ENCODE data around the gene BCL6.

The BCL6 gene

GRCh38 chr3:187758318-187758955 is 13.2 kb upstream of the BCL6 start:
- no peak for DNase-seq

DNA sequence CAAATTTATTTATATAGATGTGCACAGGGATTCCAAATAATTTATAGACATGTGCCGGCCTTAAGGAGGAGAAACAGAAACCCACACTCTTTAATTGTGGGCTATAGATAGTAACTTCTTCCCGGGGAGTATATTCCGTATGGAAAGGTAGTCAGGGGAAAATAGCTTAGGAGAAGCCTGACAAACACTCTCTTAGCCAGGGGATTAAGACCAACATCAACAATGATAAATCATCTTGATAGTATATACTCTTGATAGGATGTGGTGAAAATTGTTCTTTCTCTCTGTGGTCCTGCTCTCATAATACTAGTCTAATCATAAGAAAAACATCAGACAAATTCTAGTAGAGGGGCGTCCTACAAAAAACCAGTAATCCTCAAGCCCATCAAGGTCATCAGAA is 8.2 kb upstream of the BCL6 start:
- no peak for DNase-seq

DNA sequence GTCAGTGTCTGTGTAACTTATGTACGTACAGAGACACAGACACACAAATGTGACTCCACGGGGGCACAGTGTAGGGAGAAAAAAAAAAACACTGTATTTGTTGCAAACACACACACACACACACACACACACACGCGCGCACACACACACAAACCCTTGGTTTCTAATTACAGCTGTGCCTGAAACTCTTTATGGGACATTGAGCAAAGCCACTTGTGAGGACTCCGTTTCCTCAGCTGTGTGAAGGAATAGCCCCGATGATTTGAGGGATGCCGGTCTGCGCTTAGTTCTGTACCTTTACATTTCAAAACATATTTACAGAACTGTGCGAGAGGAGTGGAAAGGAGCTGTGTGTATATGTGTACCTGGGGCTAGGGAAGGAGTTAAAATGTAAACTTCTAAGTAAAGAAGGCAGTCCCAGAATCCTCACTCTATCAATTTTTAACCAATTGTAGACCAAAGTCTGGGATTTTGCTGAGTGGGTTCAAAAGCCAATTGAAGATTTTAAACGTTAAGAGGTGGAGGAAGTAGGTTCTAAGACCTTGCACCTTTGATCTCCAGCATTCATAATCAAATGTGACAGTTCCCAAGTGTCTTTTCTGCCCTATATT is 5.3 kb upstream of the BCL6 start:
- DNase-seq = no peak

DNA sequence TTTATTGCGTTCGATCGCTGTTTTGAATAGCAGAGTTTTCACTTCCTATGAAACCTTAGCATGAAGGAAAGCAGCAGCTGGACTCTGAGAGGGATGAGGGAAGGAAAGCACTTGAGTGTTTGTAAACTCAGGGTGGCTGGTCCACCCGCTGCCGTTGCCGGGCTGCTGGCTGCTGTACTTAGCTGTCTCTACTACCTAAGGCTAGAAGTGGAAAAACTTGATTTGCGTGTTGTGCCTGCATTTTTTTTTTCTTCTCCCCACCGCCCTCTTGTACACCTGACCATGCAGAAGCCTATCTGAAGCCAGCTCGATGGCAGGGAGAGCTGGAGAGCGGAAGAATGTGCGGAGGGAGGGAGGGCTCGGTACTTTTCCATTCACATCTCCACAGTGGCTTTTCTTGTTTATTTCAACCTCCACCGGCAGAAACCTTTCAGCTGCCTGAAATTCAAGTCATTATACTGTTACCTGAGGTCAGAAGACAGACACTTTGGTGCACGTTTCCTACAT is 4.8 kb upstream of the BCL6 start:
- no peak for DNase-seq

- peak; percentile 87 for DNase-seq
Observed at GRCh38 chr3:187748050-187748481, 2.8 kb upstream of the BCL6 start.

- no peak for DNase-seq
Observed at GRCh38 chr3:187747506-187747905, 2.2 kb upstream of the BCL6 start.

GRCh38 chr3:187746442-187747281 is 1.4 kb upstream of the BCL6 start:
- DNase-seq = no peak

DNA sequence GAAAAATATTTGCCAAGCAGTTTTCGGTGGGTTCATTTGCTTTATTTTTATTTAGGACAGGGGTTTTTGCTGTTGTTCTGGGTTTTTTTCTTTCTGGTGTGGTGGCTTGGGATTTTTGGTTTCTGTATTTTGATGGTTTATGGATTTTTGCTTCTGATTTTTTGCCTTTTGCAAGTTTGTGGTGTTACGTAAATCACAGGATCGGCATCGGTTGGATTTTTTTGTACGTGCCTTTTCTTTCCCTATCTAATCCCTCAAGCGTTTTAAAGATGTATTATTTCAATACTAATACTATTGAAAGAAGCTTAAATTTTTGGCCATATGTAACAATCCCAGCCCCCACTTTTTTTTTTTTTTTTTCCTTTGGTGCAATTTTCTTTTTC is 782 bp upstream of the BCL6 start:
- no peak for DNase-seq

DNA sequence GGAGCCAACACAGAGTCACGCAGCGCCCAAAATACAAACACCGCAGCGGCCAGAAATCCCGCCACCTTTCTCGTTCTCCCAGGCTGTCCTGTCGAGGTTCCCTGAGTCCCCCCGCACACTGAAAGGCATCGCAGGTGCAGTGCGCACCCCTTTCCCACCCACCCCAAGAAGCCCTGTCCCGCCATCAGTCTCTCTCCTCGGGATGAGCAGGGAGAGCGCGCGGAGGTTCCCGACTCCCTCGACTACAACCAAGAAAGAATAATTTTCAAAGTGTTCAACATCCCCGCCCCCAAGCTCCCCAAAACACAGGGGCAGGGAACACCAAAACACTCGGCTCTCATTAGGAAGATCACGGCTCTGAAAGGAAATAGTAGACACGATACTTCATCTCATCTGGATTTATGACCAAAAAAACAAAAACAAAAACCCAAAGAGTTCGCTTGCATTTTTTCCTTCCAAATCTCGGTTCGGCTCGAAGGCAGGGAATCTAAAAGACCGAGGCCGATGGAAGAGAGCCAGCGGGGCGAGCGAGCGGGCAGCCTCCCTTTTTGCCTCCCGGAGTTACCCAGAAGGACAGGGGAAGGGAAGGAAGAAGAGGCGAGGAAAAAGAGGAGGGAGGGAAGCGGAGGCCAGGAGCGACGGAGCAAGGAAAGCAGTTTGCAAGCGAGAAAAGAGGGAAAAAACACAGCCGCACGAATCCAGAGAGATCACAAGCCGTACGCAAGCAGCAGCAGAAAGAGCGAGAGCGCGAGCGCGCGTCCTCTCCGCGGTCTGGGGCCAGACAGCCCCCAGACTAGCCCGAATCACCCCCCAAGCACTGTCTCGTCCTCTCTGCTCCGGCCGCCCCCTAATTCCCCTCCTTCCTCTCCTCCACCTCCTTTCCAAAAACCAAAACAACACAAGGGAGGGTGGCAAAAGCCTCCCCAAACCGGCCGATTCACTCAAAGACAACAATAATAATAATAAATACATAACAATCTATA is 808 bp downstream of the BCL6 start:
- DNase-seq = peak; percentile 81

DNA sequence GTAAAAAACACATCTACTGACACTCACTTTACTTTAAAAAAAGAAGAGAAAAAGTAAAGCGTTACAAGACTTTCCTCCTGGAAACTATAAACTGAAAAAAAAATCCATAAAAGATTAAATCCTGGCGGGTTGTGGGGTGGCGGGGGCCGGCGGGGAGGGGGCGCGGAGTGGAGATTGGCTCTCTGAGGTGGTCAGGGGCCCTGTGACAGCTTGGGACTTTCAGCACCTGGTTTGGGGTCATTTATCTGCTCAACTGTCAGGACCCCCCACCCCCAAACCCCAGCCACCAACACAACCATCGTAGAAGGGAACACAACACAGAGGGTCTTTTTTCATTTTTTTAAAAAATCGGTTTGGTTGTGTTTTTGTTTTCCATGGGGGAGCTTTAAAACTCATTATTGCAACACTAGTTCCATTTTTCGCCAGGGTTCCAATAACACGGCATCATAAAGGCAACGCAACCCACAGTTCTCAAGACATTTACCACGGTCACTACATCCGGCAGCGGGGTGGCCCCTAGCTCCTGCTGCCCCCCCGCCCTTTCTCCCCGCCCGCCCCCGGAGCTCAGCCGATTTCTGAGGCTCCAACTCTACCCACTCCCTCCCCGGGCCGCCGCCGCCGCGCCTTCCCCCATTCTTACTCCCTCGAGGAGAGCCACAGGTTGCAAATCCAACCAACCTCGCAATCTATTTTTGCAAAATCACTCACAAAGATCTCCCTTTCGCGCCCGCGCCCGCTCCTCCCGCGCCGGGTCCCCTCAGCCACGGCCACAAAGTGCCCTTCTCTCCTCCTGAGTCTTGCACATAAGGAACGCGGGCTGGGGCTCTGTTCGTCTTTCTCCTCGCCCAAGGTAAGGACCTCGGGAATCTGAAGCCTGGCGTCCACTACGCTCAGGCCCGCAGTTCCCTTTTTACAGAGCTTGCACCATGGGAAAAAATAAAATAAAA is 1.8 kb downstream of the BCL6 start:
- DNase-seq = peak; percentile 47

GRCh38 chr3:187742351-187743171 is 2.7 kb downstream of the BCL6 start:
- peak; percentile 2 for DNase-seq

- DNase-seq = peak; percentile 79
Observed at GRCh38 chr3:187741403-187742350, 3.6 kb downstream of the BCL6 start.

GRCh38 chr3:187740421-187741399 is 4.6 kb downstream of the BCL6 start:
- DNase-seq = peak; percentile 45

GRCh38 chr3:187739561-187740332 is 5.5 kb downstream of the BCL6 start:
- DNase-seq = peak; percentile 65

DNA sequence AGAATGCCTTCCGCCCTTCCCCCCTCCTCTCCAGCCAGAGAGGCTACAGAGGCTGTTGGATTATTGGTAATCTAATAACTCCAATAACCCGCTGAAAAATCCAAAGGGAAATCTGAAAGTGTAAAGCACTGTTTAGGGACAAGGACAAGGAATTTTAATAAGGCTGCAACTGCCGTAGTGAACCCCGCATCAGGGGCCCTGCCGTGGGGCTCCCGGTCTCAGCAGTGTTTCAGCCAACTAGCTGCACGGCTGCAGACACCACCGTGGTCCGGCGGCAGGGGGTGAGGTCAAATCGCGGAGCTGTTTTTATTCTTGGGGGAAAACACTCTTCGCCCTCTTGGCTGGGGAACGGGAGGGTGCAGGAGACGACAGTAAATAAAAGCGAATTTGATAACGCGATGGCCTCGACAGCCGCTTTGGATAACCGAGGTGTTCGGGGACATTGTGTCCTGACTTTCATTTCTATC is 6.1 kb downstream of the BCL6 start:
- DNase-seq = no peak

DNA sequence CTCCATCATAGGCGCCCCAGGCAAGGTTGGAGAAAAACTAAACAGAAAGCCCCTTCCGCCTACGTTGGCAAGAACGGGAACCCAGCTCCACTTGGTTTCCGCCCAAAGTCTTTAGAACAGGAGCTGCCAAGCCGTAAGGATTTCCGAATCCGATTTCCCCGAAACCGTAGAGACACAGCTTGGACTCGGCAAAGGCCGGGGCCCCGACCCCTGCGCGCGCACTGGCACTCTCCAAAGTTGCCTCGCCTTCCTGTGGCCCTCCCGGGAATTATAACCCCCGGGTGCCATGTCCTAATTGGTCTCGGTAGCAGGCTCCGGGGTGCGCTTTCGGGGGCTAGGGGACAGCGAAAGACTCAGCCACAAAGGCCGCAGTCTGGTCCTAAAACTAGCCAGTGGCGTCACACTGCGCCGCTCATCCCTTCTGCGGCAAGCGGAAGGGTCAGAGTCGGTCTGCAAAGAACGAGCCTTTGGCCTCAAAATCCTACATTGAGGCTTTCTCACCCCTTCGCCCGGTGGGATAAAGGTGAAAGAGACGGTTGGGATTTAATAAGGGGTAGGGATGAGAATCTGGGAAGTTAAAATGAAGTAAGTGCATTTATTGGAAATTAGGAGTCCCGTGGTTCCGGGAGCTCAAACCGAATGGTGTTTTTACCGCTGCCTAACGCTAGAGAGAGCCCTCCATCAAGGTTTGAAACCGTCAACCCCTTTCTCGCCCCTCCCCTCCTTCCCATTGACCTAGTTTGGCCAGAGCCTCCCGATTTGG is 6.8 kb downstream of the BCL6 start:
- DNase-seq = peak; percentile 85

DNA sequence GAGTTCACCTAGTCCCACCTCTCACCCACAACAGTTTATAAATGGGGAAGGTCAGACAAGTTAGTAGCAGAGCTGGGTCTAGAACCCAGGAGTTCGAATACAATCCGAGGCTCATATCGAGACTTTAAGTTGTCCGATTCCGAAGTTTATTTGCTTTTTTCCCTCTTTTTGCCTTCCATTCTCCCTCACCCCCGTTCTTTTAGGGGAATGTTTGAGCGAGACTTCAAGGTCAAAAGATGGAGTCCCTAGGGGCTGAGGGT is 7.3 kb downstream of the BCL6 start:
- DNase-seq = peak; percentile 43

Measured in OCI-M1 (cell line).